Stomach smooth muscle (tissue), 2 donors: ENCODE results near the gene MGAT2.

Experiments used
- H3K27ac ChIP-seq: one replicate; pipeline ENCODE4 v1.7.0; 2013; ENCODE audit warnings: mild to moderate bottlenecking, low read length, inconsistent platforms
- H3K27me3 ChIP-seq, 2 donors: one replicate each; pipeline ENCODE4 v1.7.0; 2013; ENCODE audit warnings: low read length in 2 of 2; ENCODE audit not compliant: insufficient read depth in 2 of 2, control insufficient read depth in 1 of 2
- H3K36me3 ChIP-seq, 2 donors: one replicate each; pipeline ENCODE4 v1.7.0; 2013; ENCODE audit warnings: low read length in 2 of 2; ENCODE audit not compliant: control insufficient read depth in 2 of 2, insufficient read depth in 2 of 2
- H3K4me1 ChIP-seq: one replicate; pipeline ENCODE4 v1.7.0; 2013; ENCODE audit warnings: low read length; ENCODE audit not compliant: control insufficient read depth, insufficient read depth
- H3K4me3 ChIP-seq, 2 donors: one replicate each; pipeline ENCODE4 v1.7.0; 2013; ENCODE audit warnings: low read length in 2 of 2
- H3K9ac ChIP-seq, 2 donors: one replicate each; pipeline ENCODE4 v1.7.0; 2013; ENCODE audit warnings: low read length in 2 of 2, mild to moderate bottlenecking in 1 of 2
- H3K9me3 ChIP-seq, 2 donors: one replicate each; pipeline ENCODE4 v1.7.0; 2013; ENCODE audit warnings: low read length in 2 of 2; ENCODE audit not compliant: control insufficient read depth in 2 of 2
- donor health status: healthy.
- donor health status: Pancreatic carcinoma.

Gene MGAT2

DNA sequence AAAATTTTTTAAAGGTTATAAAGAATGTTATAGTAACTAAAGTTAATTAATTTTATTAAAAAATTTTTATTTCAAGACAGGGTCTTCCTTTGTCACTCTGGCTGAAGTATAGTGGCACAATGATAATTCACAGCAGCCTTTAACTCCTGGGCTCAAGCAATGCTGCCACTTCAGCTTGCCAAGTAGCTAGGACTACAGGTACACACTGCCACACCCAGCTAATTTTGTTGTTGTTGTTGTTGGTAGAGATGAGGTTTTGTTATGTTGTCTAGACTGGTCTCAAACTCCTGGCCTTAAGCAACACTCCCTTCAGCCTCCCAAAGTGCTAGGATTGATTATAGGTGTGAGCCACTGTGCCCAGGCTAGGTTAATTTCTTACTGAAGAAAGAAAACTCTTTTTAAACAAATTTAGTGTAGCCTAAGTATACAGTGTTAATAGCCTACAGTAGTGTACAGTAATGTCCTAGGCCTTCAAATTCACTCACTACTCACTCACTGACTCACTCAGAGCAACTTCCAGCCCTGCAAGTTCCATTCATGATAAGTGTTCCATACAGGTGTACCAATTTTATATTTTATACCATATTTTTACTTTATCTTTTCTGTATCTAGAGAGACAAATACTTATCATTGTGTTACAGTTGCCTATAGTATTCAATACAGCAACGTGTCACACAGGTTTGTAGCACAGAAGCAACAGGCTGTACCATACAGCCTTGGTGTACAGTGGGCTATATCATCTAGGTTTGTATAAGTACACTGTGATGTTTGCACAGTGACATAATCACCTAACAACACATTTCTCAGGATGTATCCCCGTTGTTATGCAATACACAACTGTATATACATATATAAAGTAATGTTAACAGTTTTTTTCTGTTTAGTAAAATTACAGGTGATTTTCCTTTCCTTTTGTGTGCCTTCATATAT, 39.2 kb downstream of the MGAT2 start:
- Histone ChIP-seq H3K4me3 (no peak overlapping the region), H3K27ac (no peak overlapping the region), H3K4me1 (no peaks in the 10 kb centered on the region), H3K9ac (no peak overlapping the region), H3K36me3 (no peaks in the 10 kb centered on the region), H3K27me3 (no peaks in the 10 kb centered on the region), H3K9me3 (no peaks in the 10 kb centered on the region)

- no peaks in the 10 kb centered on the region for H3K4me1 ChIP-seq
- H3K9me3 ChIP-seq = no peaks in the 10 kb centered on the region
- H3K27me3 ChIP-seq = no peaks in the 10 kb centered on the region
- H3K4me3 ChIP-seq = no peak overlapping the region
- no peaks in the 10 kb centered on the region for H3K36me3 ChIP-seq
- no peak overlapping the region for H3K27ac ChIP-seq
- no peak overlapping the region for H3K9ac ChIP-seq
These were observed 49.9 kb downstream of the MGAT2 start for GRCh38 chr14:49670475-49670874.
